Upper lobe of left lung (tissue), 4 donors: ENCODE data around the gene PDZK1.
"Not testable (repeated sequence)": the region's sequence is repeated elsewhere in the genome, so short reads cannot be mapped to it uniquely, and the experiment has no call there.

Source experiments
- CTCF ChIP-seq, 6 experiments: fragments of 450-650 bp in 4 of 6; fragments of 200-600 bp in 2 of 6; sonication (generic) in 2 of 6; IDR thresholded peaks; one replicate each; pipeline ENCODE4 v1.5.1; 2016 to 2019; ENCODE audit warnings: antibody characterized with exemption in 6 of 6
- POLR2A ChIP-seq, 4 donors: fragments of 450-650 bp; IDR thresholded peaks; one replicate each; pipeline ENCODE4 v1.5.1; 2016 to 2017; ENCODE audit warnings: antibody characterized with exemption in 4 of 4, mild to moderate bottlenecking in 2 of 4

- TF ChIP-seq CTCF, POLR2A (IDR thresholded peaks at IDR 0.05): not testable (repeated sequence)
These were observed 50.8 kb downstream of the PDZK1 start for GRCh38 chr1:145656245-145656943.
